ENCODE measurements around the gene WASF2.
"Not testable (repeated sequence)": the region's sequence is repeated elsewhere in the genome, so short reads cannot be mapped to it uniquely, and the experiment has no call there.

The WASF2 gene

DNA sequence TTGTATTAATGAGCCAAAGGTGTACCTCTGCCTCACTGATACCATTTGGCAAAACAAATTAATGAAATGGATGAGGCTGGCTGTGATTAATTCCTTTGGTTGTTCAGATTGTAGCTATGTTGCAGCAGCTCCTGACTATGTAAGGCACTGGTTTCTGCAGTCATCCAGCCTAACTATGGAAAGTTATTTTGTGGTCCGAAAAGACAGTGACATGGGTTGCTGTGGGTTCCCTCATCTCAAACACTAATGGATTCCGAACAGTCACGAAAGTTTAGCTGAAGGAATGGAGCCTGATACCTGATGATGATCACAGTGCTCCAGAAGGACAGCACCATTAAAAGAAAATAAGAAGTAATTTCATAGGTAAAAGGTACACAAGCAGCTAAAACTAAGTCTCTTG is 42.6 kb downstream of the WASF2 start:
- no peak for DNase-seq

DNA sequence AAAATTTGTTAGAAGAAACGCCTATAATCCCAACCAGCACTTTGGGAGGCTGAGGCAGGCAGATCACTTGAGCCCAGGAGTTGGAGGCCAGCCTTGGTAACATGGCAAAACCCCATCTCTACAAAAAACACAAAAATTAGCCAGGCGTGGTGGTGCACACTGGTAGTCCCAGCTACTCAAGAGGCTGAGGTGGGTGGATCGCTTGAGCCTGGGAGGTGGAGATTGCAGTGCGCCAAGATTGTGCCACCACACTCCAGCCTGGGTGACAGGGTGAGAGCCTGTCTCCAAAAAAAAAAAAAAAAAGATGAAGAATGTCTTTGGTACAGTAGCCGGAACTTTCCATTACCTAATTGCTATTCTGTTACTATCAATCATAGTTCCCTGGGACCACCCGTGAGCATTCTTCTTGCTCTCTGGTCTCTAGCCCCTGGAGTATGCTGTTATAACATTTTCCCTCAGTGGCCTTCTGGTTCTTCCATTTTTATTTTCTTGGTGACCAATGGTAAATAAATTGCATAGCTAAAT is 43.4 kb downstream of the WASF2 start:
- DNase-seq = no peak

DNA sequence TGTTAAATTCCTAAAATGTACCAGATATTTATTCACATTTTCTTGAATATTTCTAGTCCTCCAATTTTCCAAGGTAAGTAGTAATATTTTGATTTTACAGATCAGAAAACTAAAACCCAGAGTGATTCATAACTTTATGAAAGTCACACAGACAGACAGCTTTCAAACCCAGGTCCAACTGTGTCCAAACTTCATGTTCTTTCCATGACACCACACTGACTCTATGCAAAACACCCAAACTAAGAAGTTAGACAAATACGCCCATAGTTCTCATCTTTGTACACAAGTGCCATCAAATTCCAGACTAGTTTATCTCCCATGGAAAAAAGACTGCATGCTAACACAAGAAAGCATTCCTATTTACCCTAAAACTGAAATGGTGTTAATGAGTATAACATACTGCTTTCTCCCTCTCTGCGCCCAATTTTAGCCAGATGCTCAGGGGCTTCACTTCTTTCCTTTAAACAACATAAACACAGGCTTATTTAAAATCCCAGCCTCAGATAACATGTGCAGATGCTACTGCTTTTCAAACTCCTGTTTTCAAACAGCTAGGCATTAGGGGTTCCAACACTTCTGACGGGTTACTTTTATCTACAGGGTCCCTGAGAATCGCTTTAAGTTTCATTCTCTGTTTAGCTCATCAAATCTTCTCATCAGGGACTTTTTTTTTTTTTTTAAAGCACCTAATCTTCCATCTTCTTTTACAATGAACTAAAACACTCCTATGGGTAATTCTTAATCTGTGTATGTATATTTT is 44.6 kb downstream of the WASF2 start:
- no peak for DNase-seq

DNA sequence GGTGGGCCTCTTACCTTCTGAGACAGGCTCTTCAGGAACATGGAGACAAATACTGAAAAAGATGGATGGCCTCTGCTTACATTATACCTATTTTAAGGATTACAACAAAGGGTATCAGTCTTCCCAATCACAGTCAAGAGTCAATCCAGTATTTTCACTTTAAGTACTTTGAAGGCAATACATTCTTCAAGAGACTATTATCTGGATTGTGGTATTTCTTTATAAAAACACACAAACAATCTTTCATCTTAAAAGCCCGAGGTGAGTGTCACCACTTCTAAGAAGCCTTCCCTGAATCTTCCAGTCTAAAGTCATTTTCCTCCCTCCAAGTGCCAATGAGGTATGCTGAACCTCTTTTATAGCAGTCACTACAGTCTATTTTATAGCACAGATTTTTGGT is 45.3 kb downstream of the WASF2 start:
- DNase-seq = no peak

DNA sequence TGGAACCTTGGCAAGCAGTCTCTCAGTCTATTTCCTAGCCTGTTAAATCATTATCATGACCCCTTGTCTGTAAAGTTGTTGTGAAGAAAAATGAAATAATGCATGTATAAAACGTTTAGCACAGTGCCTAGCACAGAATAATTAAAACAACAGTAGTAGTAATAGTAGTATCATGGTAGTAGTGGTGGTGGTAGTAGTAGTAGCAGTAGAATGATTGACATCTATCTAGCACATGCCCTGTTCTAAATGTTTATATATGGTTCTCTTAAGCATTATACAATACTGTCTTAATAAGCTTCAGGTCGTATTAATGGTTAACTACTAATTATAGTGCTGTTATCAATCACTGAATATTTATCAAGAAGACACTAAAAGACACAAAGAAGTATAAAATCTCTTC is 50.8 kb downstream of the WASF2 start:
- no peak for DNase-seq

DNA sequence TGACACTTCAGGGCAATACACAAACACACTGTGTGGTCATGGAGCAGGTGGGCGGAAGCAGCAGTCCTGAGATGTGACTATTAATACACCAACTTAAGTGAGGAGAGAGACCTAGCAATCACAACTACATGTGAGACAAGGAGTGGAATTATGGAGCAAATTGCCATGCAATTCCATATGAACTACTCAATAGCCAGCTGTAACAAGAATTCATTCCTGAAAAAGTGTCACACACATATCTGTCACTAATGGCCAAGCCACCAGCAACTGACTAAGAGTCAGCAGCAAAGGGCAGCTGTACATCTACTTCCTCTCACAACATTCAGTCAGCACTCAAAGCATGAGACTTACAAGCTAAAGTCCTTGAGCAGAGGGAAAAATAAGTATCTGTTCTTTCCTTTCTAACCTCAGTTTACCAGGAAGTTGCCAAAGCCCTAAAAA is 51.3 kb downstream of the WASF2 start:
- no peak for DNase-seq

DNA sequence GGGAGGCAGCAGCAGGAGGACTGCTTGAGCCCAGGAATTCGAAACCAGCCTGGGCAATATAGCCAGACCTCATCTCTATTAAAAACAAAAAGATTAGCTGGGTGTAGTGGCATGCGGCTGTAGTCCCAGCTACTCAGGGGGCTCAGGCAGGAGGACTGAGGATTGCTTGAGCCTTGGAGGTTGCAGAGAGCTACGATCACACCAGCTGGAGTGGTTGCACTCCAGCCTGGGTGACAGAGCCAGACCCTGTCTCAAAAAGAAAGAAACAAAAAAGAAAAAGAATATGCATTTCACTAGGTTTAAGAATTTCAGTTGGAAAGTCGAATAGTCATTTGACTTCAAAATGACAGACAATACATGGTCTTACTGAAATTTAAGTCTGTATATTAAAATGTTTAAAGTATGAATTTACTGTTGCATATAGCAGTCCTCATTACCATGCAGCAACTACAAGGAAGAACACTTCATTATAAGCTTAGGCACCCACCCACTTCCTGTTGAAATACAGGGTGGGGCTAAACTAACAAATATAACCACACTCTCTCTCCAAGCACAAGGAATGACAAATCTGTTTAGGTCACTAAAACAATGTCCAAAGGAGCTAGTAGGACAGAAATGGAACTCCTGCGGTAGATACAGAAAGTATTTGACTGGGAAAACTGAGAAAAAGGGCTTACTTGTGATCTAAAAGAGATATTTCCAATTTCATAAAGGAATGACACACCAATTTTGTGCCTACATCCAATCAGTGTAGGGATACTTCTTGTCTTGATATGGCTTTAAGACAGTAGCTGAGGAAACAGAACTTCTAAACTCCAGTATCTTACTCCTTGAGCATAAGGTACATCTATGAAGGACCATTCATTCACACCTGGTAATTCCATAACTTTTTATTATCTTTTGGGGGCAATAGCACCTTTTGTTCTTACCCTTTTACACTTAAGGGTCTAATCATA is 53.5 kb downstream of the WASF2 start:
- no peak for DNase-seq

DNA sequence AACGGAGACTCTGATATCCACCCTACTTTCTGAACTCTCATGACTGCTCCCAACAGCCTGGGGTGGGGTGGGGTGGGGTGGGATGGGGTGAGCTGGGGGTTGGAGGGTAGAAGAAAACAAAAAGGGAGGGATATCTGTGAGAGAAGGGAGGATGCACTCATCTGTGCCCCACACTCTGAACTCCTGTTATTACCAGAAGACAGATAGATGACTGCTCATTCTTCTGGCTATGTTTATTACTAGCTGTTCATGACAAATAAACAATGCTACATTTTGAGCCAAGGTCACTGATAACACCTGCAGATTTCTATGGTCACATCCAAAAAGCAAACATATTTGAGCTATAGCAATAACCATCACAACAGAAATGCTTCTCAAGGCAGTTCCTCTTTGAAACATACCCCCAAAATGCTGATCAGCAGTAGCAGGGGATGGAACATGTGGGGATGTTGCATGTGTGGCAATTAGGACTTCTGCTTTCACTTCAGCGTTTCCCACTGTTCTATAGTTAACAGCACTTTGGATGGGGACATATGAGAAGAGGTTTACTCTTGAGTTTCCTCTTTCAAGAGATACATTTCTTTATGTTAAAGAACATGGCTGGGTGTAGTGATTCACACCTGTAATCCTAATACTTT is 54.3 kb downstream of the WASF2 start:
- DNase-seq = no peak

DNA sequence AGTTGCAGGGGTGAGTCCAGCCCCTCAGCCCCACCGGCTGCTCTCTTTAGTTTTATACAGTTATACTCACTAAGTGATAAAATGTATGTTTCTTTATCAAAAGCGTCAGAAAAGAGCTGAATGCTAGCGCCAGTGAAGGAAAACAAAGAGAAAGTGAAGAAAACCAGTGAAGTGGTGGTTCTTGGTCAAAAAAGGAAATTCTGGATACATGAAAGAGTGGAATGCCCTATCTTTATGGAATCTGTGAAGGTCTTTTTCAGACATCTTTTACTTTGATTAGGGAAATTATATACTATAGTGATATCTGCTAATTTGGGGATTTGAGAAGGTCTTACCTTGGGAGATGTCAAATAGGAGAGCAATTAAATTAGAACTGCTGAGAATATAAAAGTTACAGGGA is 56.3 kb downstream of the WASF2 start:
- DNase-seq = no peak

DNA sequence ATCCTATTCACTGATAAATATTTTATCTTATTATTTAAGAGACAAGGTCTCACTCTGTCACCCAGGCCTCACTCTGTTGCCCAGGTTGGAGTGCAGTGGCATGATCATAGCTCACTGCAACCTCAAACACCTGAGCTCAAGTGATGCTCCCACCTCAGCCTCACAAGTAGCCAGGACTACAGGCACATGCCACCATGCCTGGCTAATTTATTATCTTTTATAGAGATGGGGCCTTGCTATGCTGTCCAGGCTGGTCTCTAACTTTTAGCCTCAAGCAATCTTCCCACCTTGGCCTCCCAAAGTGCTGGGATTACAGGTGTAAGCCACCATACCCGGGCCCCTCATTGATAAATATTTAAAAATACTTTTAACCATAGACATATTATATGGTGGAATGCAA is 57.2 kb downstream of the WASF2 start:
- DNase-seq = not testable (repeated sequence)

DNA sequence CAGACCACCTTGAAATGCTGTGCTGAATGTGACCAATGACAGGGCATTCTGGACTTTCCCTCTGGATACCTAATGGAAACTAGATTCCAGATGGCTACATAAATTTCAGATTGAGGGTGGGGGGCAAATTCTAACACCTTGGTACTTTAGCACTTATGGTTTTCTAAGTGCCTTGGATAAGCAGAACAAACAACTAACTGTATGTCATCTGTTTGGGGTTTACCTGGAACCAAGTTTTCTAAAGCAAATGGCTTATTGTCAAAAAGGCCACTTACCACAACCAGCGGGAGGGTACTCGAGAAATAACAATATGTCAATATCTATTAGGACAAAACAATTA is 58.4 kb downstream of the WASF2 start:
- no peak for DNase-seq

DNA sequence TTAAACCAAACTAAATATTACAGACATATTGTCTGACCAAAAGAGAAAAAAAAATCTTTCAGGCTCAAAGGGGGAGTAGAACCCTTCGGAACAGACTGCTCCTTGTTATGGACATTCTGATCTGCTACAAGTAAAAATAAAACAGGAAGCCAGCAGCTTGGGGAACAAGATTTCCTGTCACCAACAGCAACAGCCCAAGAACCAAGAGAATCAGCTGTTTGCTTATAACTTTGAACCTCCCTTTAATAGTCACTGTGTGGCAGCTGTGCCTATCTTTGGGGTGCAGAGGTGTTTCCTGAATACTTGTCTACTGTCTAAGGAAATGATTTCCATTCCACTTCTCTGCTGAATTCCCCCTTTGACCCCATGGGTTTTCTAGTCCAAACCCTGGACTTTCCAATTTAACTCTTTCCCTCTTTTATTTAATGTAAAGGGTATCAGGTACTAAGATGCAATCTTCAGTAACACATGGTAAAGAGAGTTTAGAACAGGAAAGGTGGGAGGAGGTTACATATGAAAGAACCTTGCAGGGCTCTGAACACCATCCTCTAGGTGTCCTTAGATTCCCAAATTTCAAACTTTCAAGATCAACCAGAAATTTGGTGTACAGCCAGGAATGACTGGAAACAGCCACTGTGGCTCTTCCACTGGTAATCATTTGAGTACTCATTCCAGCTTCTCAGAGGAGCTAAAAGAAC is 58.9 kb downstream of the WASF2 start:
- DNase-seq = no peak

DNA sequence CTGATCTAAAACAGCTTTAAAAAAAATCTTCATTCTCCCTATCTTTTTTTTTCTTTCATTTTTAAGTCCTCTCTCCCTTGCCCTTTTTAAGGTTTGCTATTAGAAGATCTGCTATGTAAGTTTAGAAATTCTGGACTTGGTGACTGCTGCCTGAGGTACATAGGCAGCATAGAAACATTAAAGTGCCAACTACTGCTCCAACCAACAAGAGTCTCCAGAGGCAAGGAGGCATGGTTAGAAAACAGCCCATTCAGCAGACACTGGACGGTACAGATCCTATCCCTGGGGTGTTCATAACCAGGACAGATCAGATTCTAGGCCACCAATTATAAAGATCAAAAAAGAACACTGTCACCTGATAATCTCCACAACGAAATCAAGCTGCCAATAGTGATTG is 60.9 kb downstream of the WASF2 start:
- DNase-seq = no peak

DNA sequence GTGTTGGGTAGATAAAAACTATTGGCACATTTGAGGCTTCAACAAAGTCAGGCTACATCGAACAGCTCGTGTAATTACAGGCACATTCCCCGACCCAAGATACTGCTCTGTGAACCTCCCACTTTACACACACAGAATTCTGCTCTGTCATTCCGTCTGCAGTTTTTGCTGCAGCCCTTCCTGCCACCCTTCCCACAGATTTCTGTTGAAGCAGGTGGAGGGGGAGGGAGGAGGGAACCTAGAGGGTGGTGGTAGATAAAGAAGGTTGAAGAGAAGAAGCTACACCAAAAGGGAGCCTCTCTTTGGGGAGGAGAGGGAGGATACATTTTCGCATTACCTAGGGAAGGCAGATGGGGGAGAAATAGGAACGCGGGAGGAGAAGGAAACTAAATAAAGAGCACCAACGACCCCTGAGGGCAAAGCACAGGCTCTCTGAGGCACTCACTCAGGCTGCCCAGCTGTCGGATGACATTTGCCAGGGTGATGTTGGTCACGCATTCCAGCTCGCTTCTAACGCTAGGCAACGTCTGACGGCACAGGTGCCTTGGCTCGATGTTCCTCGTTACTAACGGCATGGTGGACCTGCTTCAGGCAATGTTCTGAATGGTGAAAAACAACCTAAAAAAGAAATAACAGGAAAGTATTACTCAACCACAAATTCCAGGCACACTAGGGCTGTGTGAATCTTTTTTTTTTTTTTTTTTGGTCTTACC is 61.5 kb downstream of the WASF2 start:
- DNase-seq = no peak

DNA sequence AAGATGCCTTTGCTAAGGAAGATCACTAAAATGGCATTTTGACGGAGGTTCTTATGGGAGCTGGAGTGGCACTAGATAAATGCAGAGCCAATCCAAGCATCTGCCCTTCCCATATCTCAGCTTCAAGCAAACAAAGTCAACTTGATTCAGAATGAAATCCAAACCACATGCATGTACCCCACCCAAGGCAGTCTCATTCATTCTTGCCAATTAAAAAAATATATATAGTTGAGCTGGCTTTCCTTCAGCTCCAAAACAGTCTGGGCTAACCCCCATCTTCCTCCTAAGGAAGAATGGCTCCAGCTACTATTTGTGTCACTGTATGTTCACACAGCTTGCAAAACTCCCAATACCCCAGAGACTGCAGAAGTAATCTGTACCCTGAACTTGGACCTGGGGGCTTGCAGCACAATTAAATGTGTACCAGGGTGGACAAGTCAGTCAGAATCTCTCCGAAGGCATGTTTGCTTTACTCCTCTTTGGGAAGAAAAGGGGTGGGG is 62.1 kb downstream of the WASF2 start:
- DNase-seq = no peak

DNA sequence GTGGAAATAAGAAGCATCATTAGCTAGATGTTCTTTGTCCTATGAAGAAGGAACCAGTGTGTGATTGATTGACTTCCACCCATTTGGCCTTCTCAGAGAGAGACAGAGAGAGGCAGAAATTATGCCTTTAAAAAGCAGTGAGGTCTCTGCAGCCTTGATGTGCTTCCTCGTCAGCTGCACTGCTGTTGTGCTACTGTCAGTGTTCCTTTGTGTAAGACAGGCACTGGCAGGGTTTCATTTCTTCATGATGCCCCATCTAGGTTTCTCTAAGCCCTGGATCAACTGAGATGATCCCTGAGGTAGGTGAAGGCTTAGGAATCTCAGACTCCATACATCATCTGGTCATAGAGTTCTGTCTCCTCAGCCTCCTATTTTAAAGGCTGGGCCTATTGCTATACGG is 62.6 kb downstream of the WASF2 start:
- no peak for DNase-seq

DNA sequence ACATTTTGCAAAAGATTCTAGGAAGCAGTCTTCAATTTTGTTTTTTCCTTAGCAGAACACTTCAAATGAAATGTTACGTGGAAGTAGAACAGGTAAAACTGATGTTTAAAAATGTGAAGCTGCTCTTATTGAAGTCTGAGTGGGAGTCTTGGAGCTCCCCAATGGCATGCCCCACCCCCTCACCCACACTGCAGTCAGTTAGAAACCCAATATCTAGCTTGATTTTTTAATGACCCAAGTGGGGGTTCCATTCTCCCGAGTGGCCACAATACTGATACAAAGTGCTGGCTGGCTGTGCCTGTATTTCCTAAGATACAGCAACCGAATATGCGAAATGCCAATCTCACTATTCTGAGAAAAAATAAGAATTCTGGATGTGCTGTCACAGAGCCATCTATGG is 66.3 kb downstream of the WASF2 start:
- DNase-seq = no peak

DNA sequence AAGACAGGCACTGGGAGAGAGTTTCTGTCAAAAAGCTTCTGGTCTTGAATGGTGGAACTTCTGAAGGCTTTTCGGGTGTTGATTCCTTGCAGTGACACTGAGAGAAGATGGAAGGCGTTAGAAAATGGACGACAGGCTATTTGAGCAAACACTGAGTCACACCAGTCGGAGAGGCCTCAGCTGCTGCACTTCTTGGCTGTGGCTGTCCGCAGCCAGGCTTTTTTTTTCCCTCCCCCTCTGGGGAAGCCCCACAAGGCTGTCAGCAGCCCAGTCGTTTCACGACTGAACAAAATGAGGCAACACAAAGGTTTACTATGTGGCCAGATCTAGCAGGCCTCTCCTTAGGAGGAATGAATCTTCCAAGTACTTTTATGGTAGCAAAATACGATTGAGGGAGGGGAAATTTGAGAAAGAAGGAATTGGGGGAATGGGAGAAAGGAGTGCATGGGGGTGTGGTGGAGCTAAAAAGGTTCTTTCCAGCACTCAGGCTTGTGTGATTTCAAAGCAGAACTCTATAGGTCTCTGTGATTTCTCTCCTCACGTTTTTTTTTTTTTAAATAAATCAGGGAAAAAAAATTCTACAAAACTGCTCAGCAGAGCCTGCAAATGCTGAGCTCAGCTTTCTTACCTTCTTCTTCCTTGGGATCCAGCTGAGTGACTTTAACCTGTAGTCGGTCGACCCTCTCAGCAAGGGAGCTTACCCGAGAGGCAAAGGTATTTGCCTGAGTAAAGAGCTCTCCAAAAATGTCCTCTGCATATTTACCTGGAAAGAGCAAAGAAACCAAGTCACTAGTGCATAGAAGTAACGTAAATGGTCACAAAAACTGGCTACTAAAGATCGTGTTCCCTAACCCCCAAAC is 71.4 kb downstream of the WASF2 start:
- DNase-seq = no peak

DNA sequence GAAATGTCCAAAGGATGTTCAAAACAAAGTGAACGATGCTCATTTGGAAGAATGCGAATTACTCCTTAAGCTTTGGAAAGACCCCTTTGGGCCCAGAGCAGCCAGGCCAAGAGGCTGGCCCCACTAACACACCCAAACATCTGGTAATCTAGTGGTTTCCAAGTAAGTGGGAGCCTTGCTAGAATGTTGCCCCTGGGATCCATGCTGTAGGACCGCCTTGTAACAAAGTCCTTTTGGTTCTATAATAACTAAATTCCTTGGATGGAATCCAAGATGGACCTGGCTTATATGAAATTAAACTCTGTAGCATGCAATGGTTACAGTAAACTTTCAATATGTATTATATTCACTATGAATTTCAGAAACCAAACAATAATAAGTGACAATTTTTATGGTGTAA is 72.3 kb downstream of the WASF2 start:
- DNase-seq = no peak

DNA sequence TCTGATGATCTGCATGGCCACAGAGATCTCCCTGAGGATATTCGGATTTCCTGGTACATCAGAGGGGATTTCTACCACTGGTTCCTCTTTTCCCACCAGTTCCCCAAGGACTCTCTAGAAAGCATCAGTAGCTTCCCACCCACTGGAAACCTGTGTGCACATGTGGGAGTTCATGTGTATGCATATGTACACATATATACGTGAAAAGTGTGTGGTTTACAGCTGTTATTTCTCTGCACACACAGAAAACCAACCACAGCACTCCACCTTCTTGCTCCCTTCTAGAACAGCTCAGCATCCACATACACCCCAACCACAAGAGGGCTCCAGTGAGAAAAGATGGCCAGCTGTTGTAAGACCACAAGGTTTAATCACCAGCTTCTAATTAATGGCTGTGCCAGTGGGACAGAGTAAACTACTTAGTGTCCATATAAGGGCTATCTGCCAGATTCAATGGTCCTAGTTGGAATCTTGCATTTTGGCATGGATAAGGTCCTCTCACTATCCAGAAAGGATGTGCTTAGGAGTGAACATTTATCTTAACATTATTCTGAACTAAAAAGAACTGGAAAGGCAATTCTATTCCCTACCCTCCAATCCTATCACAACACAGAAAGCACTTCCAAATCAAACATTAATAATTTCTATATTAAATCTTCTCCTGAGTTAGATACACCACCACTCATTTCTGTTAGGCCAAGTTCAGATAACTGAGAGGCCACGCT is 73.4 kb downstream of the WASF2 start:
- no peak for DNase-seq

All from effector CD8-positive, alpha-beta T cell (primary cell).